GM21619 (cell line): ENCODE data around the gene NUP43.
"Not testable (repeated sequence)": the region's sequence is repeated elsewhere in the genome, so short reads cannot be mapped to it uniquely, and the experiment has no call there.

Source experiments
- ATAC-seq: cut with Tn5 transposase; IDR thresholded peaks from one replicate; pipeline ENCODE4 v1.9.1; 2021; ENCODE audit not compliant: unreplicated experiment

The NUP43 gene

GRCh38 chr6:149694921-149695320 lies 51.4 kb downstream of the NUP43 start:
- no peak for ATAC-seq

GRCh38 chr6:149691201-149691600 lies 55.1 kb downstream of the NUP43 start:
- ATAC-seq = no peak

GRCh38 chr6:149686230-149686629 lies 60.1 kb downstream of the NUP43 start:
- ATAC-seq = no peak

- ATAC-seq = no peak
Observed at GRCh38 chr6:149683256-149683859, 63.0 kb downstream of the NUP43 start.

GRCh38 chr6:149681845-149682244 lies 64.5 kb downstream of the NUP43 start:
- not testable (repeated sequence) for ATAC-seq

GRCh38 chr6:149681209-149681608 lies 65.1 kb downstream of the NUP43 start:
- no peak for ATAC-seq

GRCh38 chr6:149680503-149680902 lies 65.8 kb downstream of the NUP43 start:
- ATAC-seq = peak; percentile 74
